CD14-positive monocyte (primary cell): ENCODE results near the gene ZNF562. TPM values are rescaled to one million over a fixed set of nuclear protein-coding genes. Genes with fewer than 3 reads are reported as not detected.

Experiments used
- DNase-seq, 3 donors: peaks; one replicate each; pipeline ENCODE4 v3.0.0-alpha.2; 2011 to 2022
- H2AFZ ChIP-seq: 2 replicates; pipeline ENCODE4 v1.6.0; 2012; ENCODE audit warnings: mild to moderate bottlenecking, low read depth, low read length, inconsistent platforms; ENCODE audit not compliant: insufficient read depth, poor library complexity, severe bottlenecking
- H3K27ac ChIP-seq, 2 donors: 1 replicate in 1 of 2; 2 replicates in 1 of 2; pipeline ENCODE4 v1.5.1; 2012 to 2013; ENCODE audit warnings: low read length in 2 of 2, control low read depth in 1 of 2, inconsistent platforms in 1 of 2, low read depth in 1 of 2, mild to moderate bottlenecking in 1 of 2
- H3K27me3 ChIP-seq, 2 donors: one replicate each; pipeline versions ENCODE4 v1.6.0 to v1.6.1; 2011 to 2013; ENCODE audit warnings: low read length in 2 of 2; ENCODE audit not compliant: control insufficient read depth in 2 of 2, insufficient read depth in 2 of 2
- H3K36me3 ChIP-seq, 2 donors: replicated peaks in 1 of 2; 1 replicate in 1 of 2; 2 replicates in 1 of 2; pipeline versions ENCODE4 v1.5.1 to v1.6.1; 2012 to 2013; ENCODE audit warnings: low read length in 2 of 2, control low read depth in 1 of 2, inconsistent platforms in 1 of 2, mild to moderate bottlenecking in 1 of 2; ENCODE audit not compliant: insufficient read depth in 2 of 2, control insufficient read depth in 1 of 2
- H3K4me1 ChIP-seq, 2 donors: 1 replicate in 1 of 2; 2 replicates in 1 of 2; pipeline versions ENCODE4 v1.5.1 to v1.6.1; 2012 to 2013; ENCODE audit warnings: low read length in 2 of 2, control low read depth in 1 of 2, inconsistent platforms in 1 of 2, mild to moderate bottlenecking in 1 of 2, moderate library complexity in 1 of 2; ENCODE audit not compliant: insufficient read depth in 2 of 2, control insufficient read depth in 1 of 2
- H3K4me2 ChIP-seq: replicated peaks from 2 replicates; pipeline ENCODE3; 2012; ENCODE audit warnings: low read length, moderate library complexity, mild to moderate bottlenecking; ENCODE audit not compliant: poor library complexity, severe bottlenecking; ENCODE audit errors: extremely low read depth
- H3K4me3 ChIP-seq, 3 experiments: fragments of 200-600 bp in 1 of 3; sonication (generic) in 1 of 3; replicated peaks in 1 of 3; 1 replicate in 2 of 3; 2 replicates in 1 of 3; pipeline ENCODE4 v1.5.1; 2011 to 2013; ENCODE audit warnings: low read length in 3 of 3, mild to moderate bottlenecking in 3 of 3, control low read depth in 2 of 3, low read depth in 2 of 3, inconsistent platforms in 1 of 3, moderate library complexity in 1 of 3
- H3K79me2 ChIP-seq: 2 replicates; pipeline ENCODE4 v1.6.0; 2012; ENCODE audit warnings: mild to moderate bottlenecking, control low read depth, inconsistent platforms, low read length, moderate library complexity; ENCODE audit not compliant: insufficient read depth
- H3K9ac ChIP-seq: 2 replicates; pipeline ENCODE4 v1.6.0; 2017; ENCODE audit warnings: low read length, mild to moderate bottlenecking; ENCODE audit not compliant: insufficient read depth, poor library complexity, severe bottlenecking
- H3K9me3 ChIP-seq, 2 donors: replicated peaks in 1 of 2; 1 replicate in 1 of 2; 2 replicates in 1 of 2; pipeline versions ENCODE4 v1.5.1 to v1.6.1; 2012 to 2013; ENCODE audit warnings: low read length in 2 of 2, control low read depth in 1 of 2; ENCODE audit not compliant: control insufficient read depth in 1 of 2, insufficient read depth in 1 of 2
- H4K20me1 ChIP-seq: 2 replicates; pipeline ENCODE4 v1.6.0; 2012; ENCODE audit warnings: mild to moderate bottlenecking, low read length, control low read depth, moderate library complexity; ENCODE audit not compliant: insufficient read depth
- H3K27ac Mint-ChIP-seq, 7 donors: one replicate each; pipeline ENCODE4 v1.8.0; 2020; ENCODE audit warnings: mild to moderate bottlenecking in 7 of 7, mixed read lengths in 7 of 7, moderate library complexity in 6 of 7, inconsistent platforms in 2 of 7
- H3K27me3 Mint-ChIP-seq, 3 donors: one replicate each; pipeline ENCODE4 v1.8.0; 2021 to 2022; ENCODE audit warnings: low read depth in 3 of 3, mild to moderate bottlenecking in 3 of 3, mixed read lengths in 3 of 3, moderate library complexity in 3 of 3, inconsistent platforms in 1 of 3
- H3K36me3 Mint-ChIP-seq, 2 donors: one replicate each; pipeline ENCODE4 v1.8.0; 2020; ENCODE audit warnings: mixed read lengths in 2 of 2, inconsistent platforms in 1 of 2, mild to moderate bottlenecking in 1 of 2
- H3K4me1 Mint-ChIP-seq: one replicate; pipeline ENCODE4 v1.8.0; 2020; ENCODE audit warnings: mild to moderate bottlenecking, mixed read lengths
- H3K4me3 Mint-ChIP-seq, 2 donors: one replicate each; pipeline ENCODE4 v1.8.0; 2020; ENCODE audit warnings: mild to moderate bottlenecking in 2 of 2, mixed read lengths in 2 of 2, moderate library complexity in 1 of 2
- H3K9me3 Mint-ChIP-seq, 7 donors: one replicate each; pipeline ENCODE4 v1.8.0; 2020 to 2022; ENCODE audit warnings: mixed read lengths in 7 of 7, mild to moderate bottlenecking in 6 of 7, moderate library complexity in 6 of 7, inconsistent platforms in 2 of 7
- WGBS: methylation state at CpG from one replicate; pipeline ENCODE4 v1.1.5; 2013; ENCODE audit warnings: missing lambda C conversion rate; ENCODE audit not compliant: insufficient coverage; 5-methylcytosine and 5-hydroxymethylcytosine counted together
- intact Hi-C, 2 donors: fragments of 100-400 bp; cut with micrococcal nuclease; formaldehyde crosslinking; loops; one replicate each; pipeline versions ENCODE4 v1.15.0 to v1.15.1; 2023
- polyA plus RNA-seq, 3 donors: library from polyadenylated mRNA; depleted of rRNA in 1 of 3; unstranded in 2 of 3; stranded (reverse) in 1 of 3; fragments of 300-500 nt in 2 of 3; fragments of >200 nt in 1 of 3; fragmentation: Illumina TruSeq in 2 of 3; gene quantifications; 1 replicate in 2 of 3; 2 replicates in 1 of 3; pipeline ENCODE4 v1.2.3, GENCODE V29; 2012 to 2021
- TF ChIP-seq, protein P1 (sequence below): fragments of 200-600 bp; IDR thresholded peaks from one replicate; pipeline ENCODE4 v1.8.0; 2022; ENCODE audit warnings: antibody characterized with exemption, mild to moderate bottlenecking

Gene ZNF562
- polyA plus RNA-seq, 3 donors = 3.3 to 7.9 (median 5.1) TPM

DNA sequence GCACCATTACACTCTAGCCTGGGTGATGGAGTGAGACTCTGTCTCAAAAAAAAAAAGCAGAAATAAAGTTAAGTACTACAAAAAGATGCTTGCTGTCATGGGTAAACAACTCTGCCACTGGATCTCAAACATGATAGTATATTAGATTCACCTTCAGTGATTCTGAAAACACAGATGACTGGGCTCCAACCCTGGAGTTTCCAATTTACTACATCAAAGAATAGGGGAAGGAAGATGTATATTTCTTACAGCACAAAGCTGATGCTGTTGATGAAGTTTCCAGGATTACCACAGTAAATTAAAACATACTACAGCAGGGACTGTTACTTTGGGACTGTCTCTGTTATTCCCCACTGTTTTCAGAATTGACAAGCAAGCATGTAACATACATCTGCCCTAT lies 59.1 kb downstream of the ZNF562 start:
- Mint-ChIP-seq H3K4me3 (no peak overlapping the region), H3K36me3 (peaks cover 77 to 82% of the 10 kb centered on the region in 2 donors), H3K9me3 (peaks cover 22 to 45% (median 40%) of the 10 kb centered on the region in 7 donors), H3K27me3 (no peaks in the 10 kb centered on the region), H3K27ac (no peak overlapping the region), H3K4me1 (peaks cover 6% of the 10 kb centered on the region)
- H4K20me1 ChIP-seq = no peaks in the 10 kb centered on the region
- H3K79me2 ChIP-seq = peaks cover 10% of the 10 kb centered on the region
- TF ChIP-seq, protein P1, sequence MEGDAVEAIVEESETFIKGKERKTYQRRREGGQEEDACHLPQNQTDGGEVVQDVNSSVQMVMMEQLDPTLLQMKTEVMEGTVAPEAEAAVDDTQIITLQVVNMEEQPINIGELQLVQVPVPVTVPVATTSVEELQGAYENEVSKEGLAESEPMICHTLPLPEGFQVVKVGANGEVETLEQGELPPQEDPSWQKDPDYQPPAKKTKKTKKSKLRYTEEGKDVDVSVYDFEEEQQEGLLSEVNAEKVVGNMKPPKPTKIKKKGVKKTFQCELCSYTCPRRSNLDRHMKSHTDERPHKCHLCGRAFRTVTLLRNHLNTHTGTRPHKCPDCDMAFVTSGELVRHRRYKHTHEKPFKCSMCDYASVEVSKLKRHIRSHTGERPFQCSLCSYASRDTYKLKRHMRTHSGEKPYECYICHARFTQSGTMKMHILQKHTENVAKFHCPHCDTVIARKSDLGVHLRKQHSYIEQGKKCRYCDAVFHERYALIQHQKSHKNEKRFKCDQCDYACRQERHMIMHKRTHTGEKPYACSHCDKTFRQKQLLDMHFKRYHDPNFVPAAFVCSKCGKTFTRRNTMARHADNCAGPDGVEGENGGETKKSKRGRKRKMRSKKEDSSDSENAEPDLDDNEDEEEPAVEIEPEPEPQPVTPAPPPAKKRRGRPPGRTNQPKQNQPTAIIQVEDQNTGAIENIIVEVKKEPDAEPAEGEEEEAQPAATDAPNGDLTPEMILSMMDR = no peak
- H3K9me3 ChIP-seq = peaks cover 32 to 38% of the 10 kb centered on the region in 2 donors
- H2AFZ ChIP-seq = no peak overlapping the region
- H3K27ac ChIP-seq = no peak overlapping the region
- no peak for DNase-seq
- peaks cover 80 to 87% of the 10 kb centered on the region in 2 donors for H3K36me3 ChIP-seq
- no peak overlapping the region for H3K4me2 ChIP-seq
- intact Hi-C loops = no loop called here
- H3K4me3 ChIP-seq = no peak overlapping the region
- no peaks in the 10 kb centered on the region for H3K27me3 ChIP-seq
- H3K9ac ChIP-seq = no peak overlapping the region
- peaks cover 8 to 9% of the 10 kb centered on the region in 2 donors for H3K4me1 ChIP-seq

DNA sequence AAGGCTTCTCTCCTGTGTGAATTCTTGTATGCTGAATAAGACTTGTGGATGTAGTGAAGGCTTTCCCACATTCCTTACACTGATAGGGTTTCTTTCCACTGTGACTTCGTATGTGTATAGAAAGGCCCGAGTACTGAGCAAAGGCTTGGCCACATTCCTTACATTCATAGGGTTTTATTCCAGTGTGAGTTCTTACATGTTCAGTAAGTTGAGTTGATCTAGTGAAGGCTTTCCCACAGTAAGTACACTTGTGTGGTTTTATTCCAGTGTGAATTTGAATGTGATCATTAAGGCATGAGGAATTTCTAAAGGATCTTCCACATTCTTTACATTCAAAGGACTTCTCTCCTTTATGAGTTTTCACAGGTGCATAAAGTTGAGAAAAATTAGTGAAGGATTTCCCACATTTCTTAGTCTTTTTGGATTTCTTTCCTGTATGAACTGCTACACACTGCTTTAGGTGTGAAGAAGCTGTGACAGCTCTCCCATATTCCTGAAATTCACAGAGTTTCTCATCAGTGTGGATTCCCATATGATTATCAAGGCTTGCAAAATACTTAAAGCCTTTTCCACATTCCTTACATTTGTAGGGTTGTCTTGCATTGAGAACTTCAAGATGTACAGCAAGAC lies 64.3 kb downstream of the ZNF562 start:
- no peak for DNase-seq
- H3K4me1 Mint-ChIP-seq = no peaks in the 10 kb centered on the region
- H3K4me3 Mint-ChIP-seq = no peak overlapping the region
- intact Hi-C loops = no loop called here
- H3K79me2 ChIP-seq = no peaks in the 10 kb centered on the region
- H3K9me3 ChIP-seq = peaks cover 60 to 64% of the 10 kb centered on the region in 2 donors
- no peak overlapping the region for H3K27ac Mint-ChIP-seq
- no peaks in the 10 kb centered on the region for H3K4me1 ChIP-seq
- TF ChIP-seq, protein P1 = no peak
- no peak overlapping the region for H3K9ac ChIP-seq
- H3K27me3 Mint-ChIP-seq = peaks cover 0 to 1% (median 0%) of the 10 kb centered on the region in 3 donors
- no peak overlapping the region for H2AFZ ChIP-seq
- peaks cover 51 to 87% (median 76%) of the 10 kb centered on the region in 7 donors for H3K9me3 Mint-ChIP-seq
- no CpG with 5 or more reads among the region's 2 CpGs for WGBS
- peaks cover 62 to 64% of the 10 kb centered on the region in 2 donors for H3K36me3 Mint-ChIP-seq
- peaks cover 54 to 70% of the 10 kb centered on the region in 2 donors for H3K36me3 ChIP-seq
- no peaks in the 10 kb centered on the region for H4K20me1 ChIP-seq
- no peaks in the 10 kb centered on the region for H3K27me3 ChIP-seq
- H3K4me3 ChIP-seq = peak overlapping the region in 1 of 3 experiments; percentile 11
- no peak overlapping the region for H3K27ac ChIP-seq
- no peak overlapping the region for H3K4me2 ChIP-seq
